Measurements from ENCODE around the gene PRKCA.
"Not testable (repeated sequence)": the region's sequence is repeated elsewhere in the genome, so short reads cannot be mapped to it uniquely, and the experiment has no call there.

PRKCA gene

DNA sequence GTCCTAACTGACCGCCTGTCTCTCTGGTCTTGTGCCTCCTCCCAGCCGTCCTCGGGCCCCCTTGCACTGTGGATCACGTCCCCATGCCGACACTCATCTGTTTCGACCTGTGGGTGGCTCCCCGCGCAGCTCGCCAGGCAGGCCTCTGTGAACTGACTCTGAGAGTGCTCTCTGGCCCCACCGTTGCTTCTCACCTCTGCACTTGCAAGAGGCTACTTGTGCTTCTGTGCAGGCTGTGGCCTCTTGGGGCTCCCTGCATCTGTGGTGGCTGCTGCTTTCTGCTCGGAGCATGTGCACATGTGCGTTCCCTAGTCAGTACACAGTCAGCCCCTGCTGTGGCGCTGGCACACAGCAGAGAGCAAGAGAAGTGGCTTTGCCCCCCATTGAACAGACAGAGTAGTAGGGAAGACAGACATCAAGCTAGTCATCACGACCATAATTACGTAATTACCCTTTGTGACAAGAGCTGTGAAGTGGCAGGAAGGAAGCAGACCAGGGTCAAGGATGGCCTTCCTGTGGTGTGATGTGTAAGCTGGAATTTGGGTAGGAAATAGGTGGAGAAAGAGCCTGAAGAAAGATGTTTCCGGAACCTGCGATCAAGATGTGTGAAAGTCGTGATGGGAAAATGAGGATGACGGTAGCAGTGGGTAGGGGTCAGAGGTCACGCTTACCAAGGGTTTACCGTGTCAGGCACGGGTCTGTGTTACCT, 276.5 kb downstream of the PRKCA start:
- DNase-seq (ENCODE audit: low read depth) = no peak

DNA sequence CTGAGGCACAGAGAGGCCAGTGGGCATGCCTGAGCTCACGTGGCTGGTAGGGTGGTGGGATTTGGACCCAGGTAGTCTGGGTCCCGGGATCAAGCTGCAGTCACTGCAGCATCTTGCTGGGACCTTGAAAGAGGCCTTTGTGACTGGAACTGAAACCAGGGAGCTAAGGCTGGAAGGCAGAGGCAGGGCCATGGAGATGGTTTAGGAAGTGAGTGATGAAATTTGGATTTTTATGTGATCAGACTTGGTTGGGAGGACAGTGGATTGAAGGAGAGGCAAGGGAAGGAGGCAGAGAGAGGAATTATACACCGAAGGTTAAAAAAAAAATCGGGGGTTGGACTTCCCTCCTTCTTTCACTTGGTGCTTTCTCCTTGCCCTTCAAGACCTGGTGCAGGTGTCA, 277.1 kb downstream of the PRKCA start:
- DNase-seq (ENCODE audit: low read depth) = no peak

DNA sequence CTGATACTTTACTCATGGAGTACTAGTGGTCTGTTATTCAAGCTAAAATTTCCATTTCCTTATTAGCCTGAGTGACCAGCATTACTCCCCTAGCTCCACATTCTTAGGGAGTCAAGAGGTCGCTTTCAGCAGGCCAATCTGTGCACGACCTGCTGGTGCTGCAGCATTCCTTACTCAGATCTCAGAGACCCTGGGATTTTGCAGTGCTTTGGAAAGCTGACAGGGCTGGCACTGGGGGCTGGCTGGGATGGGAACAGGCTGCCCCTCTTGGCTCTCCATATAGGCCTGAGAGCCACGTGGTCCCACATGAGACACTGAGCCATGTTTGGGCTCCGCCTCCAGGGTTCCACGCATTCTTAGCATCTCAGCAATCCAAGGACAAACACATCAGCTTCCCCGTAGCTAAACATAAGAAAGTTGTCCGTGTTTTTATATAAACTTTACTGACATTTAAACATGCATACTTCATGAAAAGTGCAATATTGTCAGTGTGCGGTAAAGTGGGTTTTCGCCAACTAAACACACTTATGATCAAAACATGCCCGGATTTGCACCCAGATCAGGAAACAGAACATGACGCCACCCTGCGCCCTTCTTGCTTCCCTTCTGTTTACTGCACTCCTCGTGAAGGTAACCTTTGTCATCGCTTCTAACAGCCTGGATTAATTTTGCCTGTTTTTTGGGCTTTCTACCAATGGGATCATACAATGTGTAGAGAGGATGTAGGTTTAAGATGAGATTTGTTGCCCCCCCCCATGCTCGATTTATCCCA, 278.0 kb downstream of the PRKCA start:
- DNase-seq (ENCODE audit: low read depth) = no peak

DNA sequence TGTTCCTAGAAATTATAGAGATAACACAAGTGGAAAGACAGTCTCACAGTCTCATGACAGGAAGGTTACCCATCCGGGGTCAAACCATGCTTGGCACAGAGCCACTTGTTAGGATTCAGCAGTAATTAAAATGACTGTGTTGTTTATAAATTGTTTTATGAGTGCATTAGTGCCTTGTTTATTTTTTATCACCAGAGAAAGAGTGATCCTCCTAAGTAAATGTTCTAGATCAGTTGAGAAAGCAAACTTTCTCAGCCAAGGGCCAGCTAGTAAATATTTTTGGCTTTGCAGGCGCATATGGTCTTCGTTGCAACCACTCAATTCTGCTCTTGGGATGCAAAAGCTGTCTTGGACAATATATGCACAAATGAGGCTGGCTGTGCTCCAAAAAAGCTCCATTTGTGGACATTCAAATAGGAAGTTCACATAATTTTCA, 278.6 kb downstream of the PRKCA start:
- DNase-seq (ENCODE audit: low read depth) = no peak

DNA sequence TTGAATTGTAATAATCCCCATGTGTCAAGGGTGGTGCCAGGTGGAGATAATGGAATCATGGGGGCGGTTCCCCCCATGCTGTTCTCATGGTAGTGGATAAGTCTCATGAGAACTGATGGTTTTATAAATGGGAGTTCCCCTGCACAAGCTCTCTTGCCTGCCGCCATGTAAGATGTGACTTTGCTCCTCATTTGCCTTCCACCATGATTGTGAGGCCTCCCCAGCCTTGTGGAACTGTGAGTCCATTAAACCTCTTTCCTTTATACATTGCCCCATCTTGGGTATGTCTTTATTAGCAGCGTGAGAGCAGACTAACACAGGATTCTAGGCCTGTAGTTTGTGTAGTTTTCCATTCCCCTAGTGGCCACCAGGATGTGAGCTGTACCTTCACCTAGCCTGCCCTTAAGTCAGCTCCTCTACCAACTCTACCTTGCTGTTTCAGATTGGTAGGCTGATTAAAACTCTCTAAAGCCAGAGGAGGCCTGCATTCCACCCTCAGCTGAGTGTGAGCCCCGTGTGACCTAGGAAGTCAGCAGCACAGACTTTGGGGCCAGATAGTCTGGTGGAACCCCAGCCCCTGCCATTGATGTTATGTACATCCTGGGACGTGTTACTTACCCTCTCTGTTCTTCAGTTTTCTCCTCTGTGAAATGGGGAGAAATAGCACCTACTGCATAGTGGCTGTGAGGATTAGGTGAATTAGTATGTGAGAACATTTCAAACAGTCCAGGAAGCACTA, 280.1 kb downstream of the PRKCA start:
- DNase-seq (ENCODE audit: low read depth) = no peak

DNA sequence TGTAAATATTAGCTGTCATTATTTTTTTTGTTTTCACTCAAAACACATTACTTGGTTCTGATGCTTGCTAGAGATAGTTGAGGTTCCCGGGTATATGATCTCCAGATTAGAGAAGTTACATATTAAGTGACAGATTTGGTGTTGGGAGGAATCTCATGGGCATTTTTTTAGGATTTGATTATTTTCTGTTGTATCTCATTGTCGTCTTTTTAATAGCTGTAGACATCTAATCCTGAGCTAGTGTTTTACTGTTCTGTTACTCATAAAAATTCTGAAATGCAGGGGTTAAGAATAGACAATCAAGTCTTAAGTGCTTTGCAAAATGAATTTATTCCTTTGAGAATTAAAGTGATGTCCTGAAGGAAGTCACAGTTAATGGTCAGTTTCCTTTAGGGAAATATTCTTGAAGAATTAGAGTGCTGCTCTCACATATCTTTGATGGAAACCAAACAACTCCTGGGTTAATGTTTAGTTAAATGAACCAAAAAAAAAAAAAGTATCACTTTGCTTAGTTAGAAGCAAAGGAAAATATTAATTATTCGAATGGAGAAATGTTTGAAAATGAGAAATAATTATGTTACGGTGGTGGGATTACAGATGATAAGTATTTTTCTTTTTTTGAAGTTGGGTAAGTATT, 280.8 kb downstream of the PRKCA start:
- no peak for DNase-seq (ENCODE audit: low read depth)

GRCh38 chr17:66584927-66585326, 282.5 kb downstream of the PRKCA start:
- no peak for DNase-seq (ENCODE audit: low read depth)

DNA sequence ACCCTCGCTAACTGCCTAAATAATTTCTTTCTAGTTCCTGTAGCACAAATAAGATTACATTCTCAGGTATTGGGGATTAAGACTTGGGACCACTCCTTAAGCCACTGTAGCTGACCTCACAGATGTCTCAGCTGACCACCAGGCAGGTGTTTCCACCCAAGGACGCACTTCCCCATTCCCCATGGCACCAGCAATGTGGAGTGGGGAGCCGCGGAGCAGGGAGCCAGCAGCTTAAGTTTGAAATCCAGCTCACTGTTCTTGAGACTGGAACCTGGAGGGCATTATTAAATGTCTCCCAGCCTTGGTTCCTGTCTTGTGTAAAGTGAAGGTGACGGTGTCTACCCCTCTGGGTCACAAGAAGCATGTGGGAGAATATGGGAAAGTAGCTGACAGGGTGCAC, 283.1 kb downstream of the PRKCA start:
- DNase-seq (ENCODE audit: low read depth) = no peak

GRCh38 chr17:66589892-66590291, 287.5 kb downstream of the PRKCA start:
- DNase-seq (ENCODE audit: low read depth) = no peak

DNA sequence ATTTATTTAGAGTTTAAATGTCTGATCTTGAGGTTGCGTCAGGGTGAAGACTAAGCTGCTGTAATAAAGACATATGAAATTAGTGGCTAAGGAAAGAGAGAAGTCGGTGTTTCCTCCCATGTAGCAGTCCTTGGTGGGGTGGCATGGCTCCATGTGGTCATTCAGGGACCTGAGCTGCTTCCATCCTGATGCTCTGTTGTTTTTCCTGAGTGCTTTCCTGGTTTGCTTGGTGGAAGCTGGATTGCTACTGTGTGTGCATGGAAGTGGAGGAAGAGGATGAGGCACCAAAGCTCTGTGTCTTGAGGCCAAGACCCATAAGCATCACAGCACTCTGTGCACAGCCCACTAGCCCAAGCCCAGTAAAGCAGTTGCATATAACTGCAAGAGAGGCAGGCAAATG, 290.7 kb downstream of the PRKCA start:
- DNase-seq (ENCODE audit: low read depth) = no peak

- DNase-seq (ENCODE audit: low read depth) = no peak
Measured at GRCh38 chr17:66595893-66596292, 293.5 kb downstream of the PRKCA start.

GRCh38 chr17:66602659-66603384, 300.4 kb downstream of the PRKCA start:
- no peak for DNase-seq (ENCODE audit: low read depth)

DNA sequence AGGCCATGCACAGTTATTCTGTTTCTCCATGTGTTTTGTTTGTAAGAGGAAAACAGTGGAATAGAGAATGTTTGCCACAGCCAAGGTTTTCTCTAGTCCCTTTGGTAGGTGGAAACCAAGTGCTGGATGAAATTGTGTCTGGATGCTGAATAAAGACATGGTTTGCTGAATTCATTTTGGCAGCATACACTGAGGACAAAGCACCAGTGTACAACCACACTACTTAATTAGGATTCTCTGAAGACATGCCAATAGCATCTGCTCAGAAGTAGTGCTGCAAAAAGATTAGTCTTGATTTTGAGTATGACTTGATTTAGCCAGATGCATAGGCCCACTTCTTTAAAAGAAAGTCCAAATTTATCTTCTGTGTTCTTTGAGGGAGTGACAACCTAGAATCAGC, 302.0 kb downstream of the PRKCA start:
- no peak for DNase-seq (ENCODE audit: low read depth)

DNA sequence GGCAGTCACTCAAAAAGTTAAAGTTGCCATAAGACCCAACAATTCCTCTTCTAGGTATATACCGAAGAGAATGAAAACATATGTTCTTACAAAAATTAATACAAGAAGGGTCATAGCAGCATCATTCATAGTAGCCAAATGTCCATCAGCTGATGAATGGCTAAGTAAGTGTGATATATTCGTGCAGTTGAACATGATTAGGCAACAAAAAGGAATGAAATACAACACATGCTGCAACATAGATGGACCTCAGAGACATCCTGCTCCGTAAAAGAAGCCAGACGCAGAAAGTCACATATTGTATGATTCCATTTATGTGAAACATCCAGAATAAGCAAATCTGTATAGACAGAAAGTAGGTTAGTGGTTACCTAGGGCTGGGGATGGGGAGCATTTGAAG, 303.1 kb downstream of the PRKCA start:
- no peak for DNase-seq (ENCODE audit: low read depth)

GRCh38 chr17:66610361-66611133, 308.1 kb downstream of the PRKCA start:
- no peak for DNase-seq (ENCODE audit: low read depth)

GRCh38 chr17:66611397-66611796, 309.0 kb downstream of the PRKCA start:
- no peak for DNase-seq (ENCODE audit: low read depth)

DNA sequence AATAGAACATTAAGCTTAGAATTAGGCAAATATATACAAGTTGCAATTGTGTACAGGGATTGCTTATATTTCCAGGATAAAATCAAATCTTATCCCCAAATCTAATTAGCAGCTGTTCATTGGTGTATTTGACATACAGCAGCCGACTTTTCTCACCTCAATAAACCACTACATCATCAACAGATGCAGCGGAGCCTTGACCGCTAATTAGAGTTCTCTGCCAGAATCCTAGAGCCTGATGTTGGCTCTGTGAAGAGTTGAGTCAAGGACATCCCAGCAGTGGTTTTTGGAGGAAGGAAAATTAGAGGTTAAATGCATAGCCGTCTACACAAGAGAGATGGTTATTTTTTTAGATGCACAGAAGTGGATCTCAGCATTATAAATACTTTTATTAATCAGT, 310.6 kb downstream of the PRKCA start:
- no peak for DNase-seq (ENCODE audit: low read depth)

GRCh38 chr17:66614469-66614868, 312.1 kb downstream of the PRKCA start:
- DNase-seq (ENCODE audit: low read depth) = no peak

GRCh38 chr17:66619206-66619605, 316.8 kb downstream of the PRKCA start:
- no peak for DNase-seq (ENCODE audit: low read depth)

DNA sequence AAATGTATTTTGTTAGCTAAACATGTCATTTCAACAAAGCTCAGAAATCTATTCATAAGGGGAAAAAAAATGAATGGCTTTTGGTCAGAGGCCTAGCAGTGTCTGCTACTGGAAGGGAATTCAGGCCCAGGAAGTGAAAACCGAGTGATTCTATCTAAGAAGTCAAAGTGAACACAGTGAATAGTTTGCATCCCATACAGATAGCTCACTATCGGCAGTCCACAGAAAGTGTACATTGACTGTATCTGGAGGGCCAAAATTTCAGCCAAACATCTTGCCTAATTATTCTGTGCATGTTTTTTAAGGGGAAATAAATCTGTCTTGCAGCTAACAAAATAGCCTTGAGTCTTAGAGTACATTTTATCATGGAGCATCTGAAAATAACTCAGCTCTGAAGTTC, 318.1 kb downstream of the PRKCA start:
- DNase-seq (ENCODE audit: low read depth) = no peak

GRCh38 chr17:66624630-66625029, 322.2 kb downstream of the PRKCA start:
- DNase-seq (ENCODE audit: low read depth) = not testable (repeated sequence)
